Stimulated activated CD4-positive, alpha-beta T cell treated with anti-CD3 and anti-CD28 coated beads, TNF-alpha, amount 100 ng/mL, for 48 hours (primary cell): ENCODE measurements around the gene C1orf116.

Experiments
- DNase-seq, 3 donors: peaks; one replicate each; pipeline ENCODE4 v3.0.0-alpha.2; 2020; ENCODE audit warnings: low read depth in 3 of 3

Gene C1orf116

GRCh38 chr1:207032528-207033017 is at the start of gene C1orf116:
Gene C1orf116, minus strand, starts transcription at chr1:207032756. Its CDS starts 5,158 bp downstream, at chr1:207027598.
- DNase-seq = no peak

- no peak for DNase-seq
Measured at GRCh38 chr1:207081806-207082205, 49.2 kb upstream of the C1orf116 start.

GRCh38 chr1:207081088-207081487 is 48.5 kb upstream of the C1orf116 start:
- DNase-seq = no peak

GRCh38 chr1:207079706-207080241 is 47.2 kb upstream of the C1orf116 start:
- DNase-seq = no peak

GRCh38 chr1:207078578-207079132 is 46.1 kb upstream of the C1orf116 start:
- no peak for DNase-seq

GRCh38 chr1:207077470-207078377 is 45.2 kb upstream of the C1orf116 start:
- peak; percentile 21 to 49 (median 32) for DNase-seq

- no peak for DNase-seq
Measured at GRCh38 chr1:207077012-207077411, 44.5 kb upstream of the C1orf116 start.

GRCh38 chr1:207076181-207076955 is 43.8 kb upstream of the C1orf116 start:
- DNase-seq = no peak

- no peak for DNase-seq
Measured at GRCh38 chr1:207073906-207074820, 41.6 kb upstream of the C1orf116 start.

GRCh38 chr1:207072233-207072632 is 39.7 kb upstream of the C1orf116 start:
- no peak for DNase-seq

GRCh38 chr1:207071426-207071825 is 38.9 kb upstream of the C1orf116 start:
- DNase-seq = no peak

GRCh38 chr1:207070811-207071210 is 38.3 kb upstream of the C1orf116 start:
- no peak for DNase-seq

- no peak for DNase-seq
Measured at GRCh38 chr1:207069858-207070506, 37.4 kb upstream of the C1orf116 start.

GRCh38 chr1:207069061-207069460 is 36.5 kb upstream of the C1orf116 start:
- no peak for DNase-seq

- no peak for DNase-seq
Measured at GRCh38 chr1:207067665-207068064, 35.1 kb upstream of the C1orf116 start.

- no peak for DNase-seq
Measured at GRCh38 chr1:207067185-207067584, 34.6 kb upstream of the C1orf116 start.

GRCh38 chr1:207064561-207064960 is 32.0 kb upstream of the C1orf116 start:
- DNase-seq = no peak

- DNase-seq = no peak
Measured at GRCh38 chr1:207063014-207063413, 30.5 kb upstream of the C1orf116 start.

GRCh38 chr1:207062058-207062457 is 29.5 kb upstream of the C1orf116 start:
- no peak for DNase-seq

- no peak for DNase-seq
Measured at GRCh38 chr1:207060596-207060995, 28.0 kb upstream of the C1orf116 start.
